SK-N-SH (cell line): ENCODE data around the gene ADAMTS17. TPM values are rescaled to one million over a fixed set of nuclear protein-coding genes. Genes with fewer than 3 reads are reported as not detected.

Experiments used
- CTCF ChIA-PET: fragments of 300-600, 350-600 bp; formaldehyde crosslinking; extraction: SDS; loops from one replicate; lab custom pipeline; 2021; lab: Yijun Ruan, JAX
- POLR2A ChIA-PET: fragments of 350-600 bp; sonication (Branson Sonifier 250); formaldehyde crosslinking; extraction: SDS; loops from one replicate; lab custom pipeline; 2020; ENCODE audit warnings: antibody characterized with exemption, inconsistent platforms; lab: Yijun Ruan, JAX
- DNase-seq: peaks from one replicate; pipeline ENCODE4 v3.0.0; 2012
- H2AFZ ChIP-seq: fragments of 200-600 bp; sonication (generic); 2 replicates; pipeline ENCODE4 v1.8.1; 2016; ENCODE audit warnings: antibody characterized with exemption, mild to moderate bottlenecking, low read depth
- H3F3A ChIP-seq: fragments of 200-600 bp; sonication (generic); replicated peaks from 2 replicates; pipeline ENCODE3; 2016; ENCODE audit warnings: antibody characterized with exemption, mild to moderate bottlenecking; ENCODE audit not compliant: insufficient read depth
- H3K27ac ChIP-seq, 2 experiments: fragments of 200-500 bp in 1 of 2; fragments of 200-600 bp in 1 of 2; sonication (Bioruptor generic) in 1 of 2; sonication (generic), shearing (Covaris generic) in 1 of 2; 2 replicates each; pipeline versions ENCODE4 v1.5.1 to v1.6.1; 2014 to 2016; ENCODE audit warnings: low read depth in 2 of 2, inconsistent platforms in 1 of 2, low read length in 1 of 2, mild to moderate bottlenecking in 1 of 2, mixed read lengths in 1 of 2
- H3K27me3 ChIP-seq: fragments of 200-600 bp; sonication (generic), shearing (Covaris generic); 2 replicates; pipeline ENCODE4 v1.6.1; 2016; ENCODE audit warnings: mixed run types; ENCODE audit not compliant: insufficient read depth
- H3K36me3 ChIP-seq, 2 experiments: fragments of 200-500 bp in 1 of 2; fragments of 200-600 bp in 1 of 2; sonication (Bioruptor generic) in 1 of 2; sonication (generic) in 1 of 2; replicated peaks in 1 of 2; 2 replicates each; pipeline versions ENCODE3 to v1.5.1; 2014 to 2016; ENCODE audit warnings: low read length in 1 of 2, mild to moderate bottlenecking in 1 of 2; ENCODE audit not compliant: insufficient read depth in 2 of 2, control insufficient read depth in 1 of 2
- H3K4me1 ChIP-seq, 2 experiments: fragments of 200-500 bp in 1 of 2; fragments of 200-600 bp in 1 of 2; sonication (Bioruptor generic) in 1 of 2; sonication (generic), shearing (Covaris generic) in 1 of 2; 2 replicates each; pipeline versions ENCODE4 v1.5.1 to v1.6.1; 2014 to 2016; ENCODE audit warnings: low read depth in 1 of 2, low read length in 1 of 2, mixed run types in 1 of 2; ENCODE audit not compliant: insufficient read depth in 2 of 2, control insufficient read depth in 1 of 2
- H3K4me2 ChIP-seq: fragments of 200-600 bp; sonication (generic), shearing (Covaris generic); 2 replicates; pipeline ENCODE4 v1.6.1; 2017; ENCODE audit warnings: mixed run types
- H3K4me3 ChIP-seq, 2 experiments: fragments of 200-500 bp in 1 of 2; fragments of 200-600 bp in 1 of 2; sonication (Bioruptor generic) in 1 of 2; sonication (generic), shearing (Covaris generic) in 1 of 2; 2 replicates each; pipeline versions ENCODE4 v1.5.1 to v1.8.1; 2014 to 2016; ENCODE audit warnings: low read depth in 2 of 2, inconsistent platforms in 1 of 2, low read length in 1 of 2, mild to moderate bottlenecking in 1 of 2, mixed read lengths in 1 of 2, moderate library complexity in 1 of 2
- H3K79me2 ChIP-seq: fragments of 200-600 bp; sonication (generic); 2 replicates; pipeline ENCODE4 v1.8.1; 2017; ENCODE audit warnings: mild to moderate bottlenecking; ENCODE audit not compliant: insufficient read depth
- H3K9ac ChIP-seq: fragments of 200-600 bp; sonication (generic); 2 replicates; pipeline ENCODE4 v1.6.1; 2017; ENCODE audit warnings: mixed run types
- H3K9me2 ChIP-seq: fragments of 200-600 bp; sonication (generic); 2 replicates; pipeline ENCODE4 v1.6.1; 2017; ENCODE audit warnings: mixed run types
- H3K9me3 ChIP-seq: fragments of 200-600 bp; sonication (generic); 2 replicates; pipeline ENCODE4 v1.6.1; 2017; ENCODE audit warnings: mixed run types, mild to moderate bottlenecking, moderate library complexity
- H4K20me1 ChIP-seq: fragments of 200-600 bp; sonication (generic); 2 replicates; pipeline ENCODE4 v1.6.1; 2017; ENCODE audit warnings: mild to moderate bottlenecking, mixed run types; ENCODE audit not compliant: insufficient read depth
- MXI1 ChIP-seq: IDR thresholded peaks from 2 replicates; pipeline ENCODE4 v1.6.1; 2012; ENCODE audit warnings: mild to moderate bottlenecking, low read depth, low read length, improper control_type of control experiment
- WGBS: methylation state at CpG from one replicate; pipeline ENCODE4 v1.1.6; 2017; ENCODE audit warnings: low lambda C conversion rate; 5-methylcytosine and 5-hydroxymethylcytosine counted together
- polyA plus RNA-seq, 3 experiments: library from polyadenylated mRNA; depleted of rRNA; stranded (reverse); fragments of >200 nt; gene quantifications; 2 replicates each; pipeline ENCODE4 v1.2.3, GENCODE V29; 2012
- small RNA-seq, 7 experiments: library from RNA; depleted of rRNA; stranded (forward); fragments of <200 nt; gene quantifications; one replicate each; pipeline ENCODE3, GENCODE V24; 2012

The ADAMTS17 gene
- polyA plus RNA-seq, 1 of the 3 experiments (the other 2 are of a cell fraction), result not detected

DNA sequence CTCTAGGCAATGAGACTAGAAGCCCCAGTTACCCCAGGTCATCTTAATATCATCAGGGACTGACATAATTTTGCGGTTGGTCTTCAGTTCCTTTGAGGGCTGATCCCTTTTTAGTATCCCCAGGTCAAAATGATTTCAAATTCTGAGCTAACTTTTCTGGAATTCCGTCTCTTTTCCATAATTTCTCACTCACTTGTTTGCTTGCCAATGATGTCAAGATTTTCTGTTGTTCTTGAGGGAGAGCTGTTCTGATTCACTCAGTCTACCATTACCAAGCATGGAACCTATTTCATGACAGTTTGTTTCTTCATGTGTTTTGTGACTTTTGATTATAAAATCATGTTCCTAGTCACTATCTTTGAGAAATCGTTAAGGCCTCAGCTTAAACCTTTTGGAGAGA, 418.1 kb downstream of the ADAMTS17 start:
- H3K9me2 ChIP-seq, result no peaks in the 10 kb centered on the region
- H4K20me1 ChIP-seq, result no peaks in the 10 kb centered on the region
- H3K9me3 ChIP-seq, result no peaks in the 10 kb centered on the region
- H2AFZ ChIP-seq, result no peak overlapping the region
- no peaks in the 10 kb centered on the region for H3K36me3 ChIP-seq
- TF ChIP-seq MXI1, result no peak
- H3K4me3 ChIP-seq, result no peak overlapping the region
- H3K4me2 ChIP-seq, result no peak overlapping the region
- no peak overlapping the region for H3K27ac ChIP-seq
- no peak for DNase-seq
- CTCF ChIA-PET, result interaction anchor here (0.6 to 1.5 kb wide), 2 partner anchors 414 to 426 kb away, joined by 3 to 6 read pairs; no protein-coding TSS in a partner anchor
- H3K27me3 ChIP-seq, result no peaks in the 10 kb centered on the region
- H3K79me2 ChIP-seq, result no peaks in the 10 kb centered on the region
- POLR2A ChIA-PET, result no interaction called here
- H3F3A ChIP-seq, result peaks cover 7% of the 10 kb centered on the region
- WGBS, result 52% methylated on average over 3 of the region's 3 CpGs
- peaks cover 0 to 3% of the 10 kb centered on the region in 2 experiments; a peak in 1 of 4 replicates for H3K4me1 ChIP-seq
- H3K9ac ChIP-seq, result no peak overlapping the region

Small RNA genes within 50 kb of the gene (small RNA-seq; reads per million reads assigned to genes)
- gene RNA5SP402, result 0 reads per million in 7 experiments

Other genes with a start within 250 kb of the ADAMTS17 start
- not detected in 2 replicates for gene CERS3, start 187.0 kb upstream of the ADAMTS17 start, polyA plus RNA-seq (2012; rRNA removed)